GM06990 (cell line): ENCODE results near the gene PAPPA.

Experiments used
- DNase-seq: peaks from one replicate; pipeline ENCODE4 v3.0.0-alpha.2; 2011; ENCODE audit not compliant: insufficient read length; ENCODE audit errors: extremely low read depth
- H3K27me3 ChIP-seq: replicated peaks from 2 replicates; pipeline ENCODE4 v1.6.0; 2011; ENCODE audit warnings: low read length; ENCODE audit not compliant: control insufficient read depth, insufficient read depth
- H3K36me3 ChIP-seq: 2 replicates; pipeline ENCODE4 v1.5.1; 2011; ENCODE audit warnings: low read length; ENCODE audit not compliant: control insufficient read depth, insufficient read depth
- H3K4me3 ChIP-seq: replicated peaks from 2 replicates; pipeline ENCODE4 v1.5.1; 2011; ENCODE audit warnings: low read depth, mild to moderate bottlenecking, control low read depth, low read length
- CTCF ChIP-seq: IDR thresholded peaks from 2 replicates; pipeline ENCODE4 v1.5.1; 2011; ENCODE audit warnings: low read length, control low read depth, mild to moderate bottlenecking, inconsistent platforms; ENCODE audit not compliant: insufficient read depth, poor library complexity, severe bottlenecking

The PAPPA gene

GRCh38 chr9:116267021-116267420, 113.4 kb downstream of the PAPPA start:
- no peak for TF ChIP-seq CTCF

GRCh38 chr9:116269250-116269649, 115.7 kb downstream of the PAPPA start:
- DNase-seq, result no peak
- H3K27me3 ChIP-seq, result no peaks in the 10 kb centered on the region; the same call in 1 of the 2 replicates
- TF ChIP-seq CTCF, result no peak
- no peak overlapping the region for H3K4me3 ChIP-seq
- H3K36me3 ChIP-seq, result no peaks in the 10 kb centered on the region

More at GRCh38 chr9:116267021-116267420, 113.4 kb downstream of the PAPPA start:
- no peak for DNase-seq
- Histone ChIP-seq H3K36me3 (no peaks in the 10 kb centered on the region), H3K27me3 (no peaks in the 10 kb centered on the region; the same call in 1 of the 2 replicates), H3K4me3 (no peak overlapping the region)

- Histone ChIP-seq H3K36me3 (no peaks in the 10 kb centered on the region), H3K27me3 (no peaks in the 10 kb centered on the region; the same call in 1 of the 2 replicates), H3K4me3 (no peak overlapping the region)
- no peak for DNase-seq
- no peak for TF ChIP-seq CTCF
Observed at GRCh38 chr9:116270546-116270945, 117.0 kb downstream of the PAPPA start.

GRCh38 chr9:116271340-116271739, 117.7 kb downstream of the PAPPA start:
- H3K36me3 ChIP-seq, result no peaks in the 10 kb centered on the region
- no peak overlapping the region for H3K4me3 ChIP-seq
- no peak for DNase-seq
- no peak for TF ChIP-seq CTCF
- no peaks in the 10 kb centered on the region for H3K27me3 ChIP-seq

- Histone ChIP-seq H3K36me3 (no peaks in the 10 kb centered on the region), H3K4me3 (no peak overlapping the region), H3K27me3 (no peaks in the 10 kb centered on the region)
- TF ChIP-seq CTCF, result no peak
- DNase-seq, result no peak
Observed at GRCh38 chr9:116271991-116272390, 118.4 kb downstream of the PAPPA start.

GRCh38 chr9:116274293-116274692, 120.7 kb downstream of the PAPPA start:
- Histone ChIP-seq H3K27me3 (no peaks in the 10 kb centered on the region), H3K4me3 (no peak overlapping the region), H3K36me3 (no peaks in the 10 kb centered on the region)
- no peak for DNase-seq
- TF ChIP-seq CTCF, result no peak
